H9 (cell line): ENCODE results near the gene P2RY8. TPM values are rescaled to one million over a fixed set of nuclear protein-coding genes. Genes with fewer than 3 reads are reported as not detected.
A peak's percentile ranks its signal among the peaks of the same experiment; 100 is the strongest.

Experiments
- DNase-seq: peaks from one replicate; pipeline ENCODE4 v3.0.0-alpha.2; 2017
- H2AFZ ChIP-seq: one replicate; pipeline ENCODE4 v1.6.1; 2013; ENCODE audit warnings: mild to moderate bottlenecking, low read length, control low read depth, moderate library complexity
- H2AK5ac ChIP-seq: 2 replicates; pipeline ENCODE4 v1.6.1; 2013; ENCODE audit warnings: low read length, control low read depth, mixed read lengths; ENCODE audit not compliant: insufficient read length
- H2BK120ac ChIP-seq: one replicate; pipeline ENCODE4 v1.6.1; 2013; ENCODE audit warnings: low read depth, mild to moderate bottlenecking, low read length, control low read depth, inconsistent platforms; ENCODE audit not compliant: poor library complexity, severe bottlenecking
- H2BK12ac ChIP-seq: 2 replicates; pipeline ENCODE4 v1.6.1; 2013; ENCODE audit warnings: low read length, control low read depth, mixed read lengths, low read depth; ENCODE audit not compliant: insufficient read length
- H2BK15ac ChIP-seq: 2 replicates; pipeline ENCODE4 v1.6.1; 2013; ENCODE audit warnings: low read depth, low read length, control low read depth
- H2BK20ac ChIP-seq: one replicate; pipeline ENCODE4 v1.6.1; 2013; ENCODE audit warnings: low read depth, mild to moderate bottlenecking, low read length, control low read depth, inconsistent platforms; ENCODE audit not compliant: poor library complexity, severe bottlenecking
- H2BK5ac ChIP-seq: 2 replicates; pipeline ENCODE4 v1.6.1; 2013; ENCODE audit warnings: low read length, control low read depth, mixed read lengths; ENCODE audit not compliant: insufficient read length
- H3K14ac ChIP-seq: 2 replicates; pipeline ENCODE4 v1.6.1; 2013; ENCODE audit warnings: low read length, control low read depth; ENCODE audit not compliant: insufficient read depth
- H3K18ac ChIP-seq: 2 replicates; pipeline ENCODE4 v1.6.1; 2013; ENCODE audit warnings: low read depth, mild to moderate bottlenecking, mixed read lengths, low read length, control low read depth; ENCODE audit not compliant: insufficient read length
- H3K23ac ChIP-seq: 2 replicates; pipeline ENCODE4 v1.6.1; 2013; ENCODE audit warnings: low read length, control low read depth, mixed read lengths, low read depth; ENCODE audit not compliant: insufficient read length
- H3K23me2 ChIP-seq: 2 replicates; pipeline ENCODE4 v1.6.1; 2013; ENCODE audit warnings: low read depth, mild to moderate bottlenecking, mixed read lengths, low read length, control low read depth; ENCODE audit not compliant: insufficient read length, poor library complexity, severe bottlenecking
- H3K27ac ChIP-seq: 2 replicates; pipeline ENCODE4 v1.5.1; 2013; ENCODE audit warnings: low read length, control low read depth, mixed read lengths, low read depth; ENCODE audit not compliant: insufficient read length
- H3K27me3 ChIP-seq: 2 replicates; pipeline ENCODE4 v1.6.1; 2013; ENCODE audit warnings: low read length, control low read depth, inconsistent platforms; ENCODE audit not compliant: insufficient read depth
- H3K4ac ChIP-seq: 2 replicates; pipeline ENCODE4 v1.6.1; 2013; ENCODE audit warnings: low read depth, mild to moderate bottlenecking, control low read depth, inconsistent platforms, low read length, moderate library complexity
- H3K4me1 ChIP-seq: 2 replicates; pipeline ENCODE4 v1.6.1; 2013; ENCODE audit warnings: low read length, control low read depth, inconsistent platforms; ENCODE audit not compliant: insufficient read depth
- H3K4me2 ChIP-seq: 2 replicates; pipeline ENCODE4 v1.6.1; 2013; ENCODE audit warnings: low read length, control low read depth, mixed read lengths; ENCODE audit not compliant: insufficient read length, insufficient read depth
- H3K56ac ChIP-seq: 2 replicates; pipeline ENCODE4 v1.6.1; 2013; ENCODE audit warnings: low read depth, mild to moderate bottlenecking, mixed read lengths, low read length, control low read depth; ENCODE audit not compliant: insufficient read length
- H3K79me1 ChIP-seq: 2 replicates; pipeline ENCODE4 v1.6.1; 2013; ENCODE audit warnings: low read depth, mild to moderate bottlenecking, moderate library complexity, low read length, control low read depth, inconsistent platforms; ENCODE audit not compliant: insufficient read depth, poor library complexity, severe bottlenecking
- H3K79me2 ChIP-seq: 2 replicates; pipeline ENCODE4 v1.6.1; 2013; ENCODE audit warnings: low read length, control low read depth, inconsistent platforms; ENCODE audit not compliant: insufficient read depth
- H3K9ac ChIP-seq: 2 replicates; pipeline ENCODE4 v1.6.1; 2013; ENCODE audit warnings: low read length, control low read depth, mixed read lengths; ENCODE audit not compliant: insufficient read length; ENCODE audit errors: extremely low read depth
- H3K9me3 ChIP-seq: one replicate; pipeline ENCODE4 v1.6.1; 2013; ENCODE audit warnings: low read depth, low read length, inconsistent platforms; ENCODE audit not compliant: control insufficient read depth
- H3T11ph ChIP-seq: one replicate; pipeline ENCODE4 v1.6.1; 2013; ENCODE audit warnings: mild to moderate bottlenecking, low read length, control low read depth, inconsistent platforms
- H4K20me1 ChIP-seq: one replicate; pipeline ENCODE4 v1.6.1; 2013; ENCODE audit not compliant: control insufficient read depth, insufficient read length, insufficient read depth
- H4K5ac ChIP-seq: 2 replicates; pipeline ENCODE4 v1.6.1; 2013; ENCODE audit warnings: low read depth, mild to moderate bottlenecking, mixed read lengths, low read length, control low read depth; ENCODE audit not compliant: insufficient read length
- H4K8ac ChIP-seq: replicated peaks from 2 replicates; pipeline ENCODE4 v1.6.1; 2013; ENCODE audit warnings: low read length, control low read depth, mixed read lengths, low read depth; ENCODE audit not compliant: insufficient read length
- H4K91ac ChIP-seq: 2 replicates; pipeline ENCODE4 v1.6.1; 2013; ENCODE audit warnings: low read depth, mild to moderate bottlenecking, moderate library complexity, mixed read lengths, low read length, control low read depth; ENCODE audit not compliant: insufficient read length
- H3K27ac Mint-ChIP-seq, 3 experiments: 2 replicates in 2 of 3; 3 replicates in 1 of 3; pipeline ENCODE4 v1.8.0; 2020 to 2021; ENCODE audit warnings: mixed read lengths in 3 of 3, mild to moderate bottlenecking in 1 of 3, moderate library complexity in 1 of 3
- H3K27me3 Mint-ChIP-seq: 2 replicates; pipeline ENCODE4 v1.8.0; 2021; ENCODE audit warnings: low read depth, mild to moderate bottlenecking, moderate library complexity, mixed read lengths
- H3K36me3 Mint-ChIP-seq, 3 experiments: 2 replicates in 2 of 3; 3 replicates in 1 of 3; pipeline ENCODE4 v1.8.0; 2020 to 2021; ENCODE audit warnings: low read depth in 3 of 3, mixed read lengths in 3 of 3; ENCODE audit not compliant: insufficient read depth in 1 of 3
- H3K4me1 Mint-ChIP-seq, 2 experiments: 2 replicates each; pipeline ENCODE4 v1.8.0; 2020; ENCODE audit warnings: mixed read lengths in 2 of 2
- H3K4me3 Mint-ChIP-seq, 2 experiments: 2 replicates in 1 of 2; 3 replicates in 1 of 2; pipeline ENCODE4 v1.8.0; 2020 to 2021; ENCODE audit warnings: mild to moderate bottlenecking in 2 of 2, mixed read lengths in 2 of 2, moderate library complexity in 1 of 2
- H3K9me3 Mint-ChIP-seq, 2 experiments: 2 replicates in 1 of 2; 3 replicates in 1 of 2; pipeline ENCODE4 v1.8.0; 2020; ENCODE audit warnings: mild to moderate bottlenecking in 2 of 2, mixed read lengths in 2 of 2, moderate library complexity in 1 of 2
- WGBS: extraction: QIAGEN DNeasy Blood & Tissue Kit; methylation state at CpG from one replicate; pipeline ENCODE4 v1.1.7; 2013; ENCODE audit warnings: missing lambda C conversion rate, low lambda C conversion rate, mixed read lengths; ENCODE audit not compliant: insufficient read length; ENCODE audit errors: extremely low coverage; 5-methylcytosine and 5-hydroxymethylcytosine counted together
- total RNA-seq: library from RNA; stranded (reverse); gene quantifications from 2 replicates; pipeline ENCODE4 v1.2.1, GENCODE V29; 2021
- TF ChIP-seq, protein P1 (sequence below): fragments of 200-600 bp; sonication (generic); conservative IDR thresholded peaks from 3 replicates; pipeline ENCODE4 v1.8.0; 2021; ENCODE audit warnings: antibody characterized with exemption, mild to moderate bottlenecking

Gene P2RY8
- total RNA-seq, 1 experiment from 2014 or later: not detected

DNA sequence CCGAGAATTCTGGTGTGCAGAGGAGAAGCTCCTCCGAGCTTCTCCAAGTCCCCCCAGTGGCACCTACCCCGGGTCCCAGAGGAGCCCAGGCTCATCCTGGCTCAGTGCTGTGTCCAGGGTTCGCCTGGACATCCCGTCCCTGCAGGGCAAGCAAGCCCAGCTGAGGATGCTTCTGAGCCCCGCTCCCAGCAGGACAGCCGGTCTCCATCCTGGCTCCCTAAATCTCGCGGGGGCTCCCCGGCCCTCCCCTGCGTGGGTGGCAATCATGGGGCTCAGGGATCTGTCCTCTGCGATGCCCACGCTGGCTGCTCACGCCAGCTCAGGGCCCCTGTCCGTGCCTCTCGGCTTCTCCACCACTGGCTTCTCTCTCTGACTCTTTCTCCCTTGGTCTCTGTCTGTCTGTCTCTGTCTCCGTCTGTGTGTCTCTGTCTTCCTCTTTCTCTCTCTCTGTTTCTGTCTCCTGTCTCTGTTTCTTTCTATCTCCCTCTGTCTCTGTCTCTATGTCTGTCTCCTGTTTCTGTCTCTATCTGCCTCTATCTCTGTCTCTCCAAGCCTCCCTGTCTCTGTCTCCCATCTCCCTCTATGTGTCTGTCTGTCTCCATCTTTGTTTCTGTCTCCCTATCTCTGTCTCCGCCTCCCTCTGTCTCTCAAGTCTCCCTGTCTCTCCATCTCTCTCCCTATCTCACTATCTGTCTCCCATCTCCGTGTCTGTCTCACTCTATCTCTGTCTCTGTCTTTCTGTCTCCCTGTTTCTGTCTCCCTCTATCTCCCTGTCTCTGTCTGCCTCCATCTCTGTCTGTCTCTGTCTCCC, 117.2 kb downstream of the P2RY8 start:
- Mint-ChIP-seq H3K27ac (peak overlapping the region; percentile 0 to 68 (median 52); a peak in 4 of 7 replicates), H3K36me3 (peaks cover 49 to 54% (median 50%) of the 10 kb centered on the region in 3 experiments), H3K27me3 (peaks cover 5% of the 10 kb centered on the region), H3K9me3 (peaks cover 29 to 34% of the 10 kb centered on the region in 2 experiments), H3K4me3 (no peak overlapping the region; a peak in 1 of 5 replicates), H3K4me1 (peaks cover 9 to 12% of the 10 kb centered on the region in 2 experiments)
- Histone ChIP-seq H3K79me2 (no peaks in the 10 kb centered on the region), H3K14ac (no peak overlapping the region; the same call in 1 of the 2 replicates), H3K27ac (no peak overlapping the region), H2BK5ac (no peak overlapping the region), H2AK5ac (no peak overlapping the region), H4K8ac (no peak overlapping the region), H4K20me1 (no peaks in the 10 kb centered on the region), H2BK120ac (no peak overlapping the region), H2AFZ (no peak overlapping the region), H3K4me1 (no peaks in the 10 kb centered on the region), H3K56ac (no peak overlapping the region), H2BK15ac (no peak overlapping the region), H3K18ac (no peak overlapping the region), H3K27me3 (no peaks in the 10 kb centered on the region), H3K4ac (no peak overlapping the region), H3K23me2 (no peaks in the 10 kb centered on the region), H3T11ph (no peak overlapping the region), H3K79me1 (no peaks in the 10 kb centered on the region), H4K91ac (no peak overlapping the region), H3K9ac (no peak overlapping the region), H3K9me3 (peaks cover 26% of the 10 kb centered on the region), H4K5ac (no peak overlapping the region), H3K23ac (no peak overlapping the region), H3K4me2 (no peak overlapping the region), H2BK20ac (no peak overlapping the region), H2BK12ac (no peak overlapping the region)
- TF ChIP-seq, protein P1, sequence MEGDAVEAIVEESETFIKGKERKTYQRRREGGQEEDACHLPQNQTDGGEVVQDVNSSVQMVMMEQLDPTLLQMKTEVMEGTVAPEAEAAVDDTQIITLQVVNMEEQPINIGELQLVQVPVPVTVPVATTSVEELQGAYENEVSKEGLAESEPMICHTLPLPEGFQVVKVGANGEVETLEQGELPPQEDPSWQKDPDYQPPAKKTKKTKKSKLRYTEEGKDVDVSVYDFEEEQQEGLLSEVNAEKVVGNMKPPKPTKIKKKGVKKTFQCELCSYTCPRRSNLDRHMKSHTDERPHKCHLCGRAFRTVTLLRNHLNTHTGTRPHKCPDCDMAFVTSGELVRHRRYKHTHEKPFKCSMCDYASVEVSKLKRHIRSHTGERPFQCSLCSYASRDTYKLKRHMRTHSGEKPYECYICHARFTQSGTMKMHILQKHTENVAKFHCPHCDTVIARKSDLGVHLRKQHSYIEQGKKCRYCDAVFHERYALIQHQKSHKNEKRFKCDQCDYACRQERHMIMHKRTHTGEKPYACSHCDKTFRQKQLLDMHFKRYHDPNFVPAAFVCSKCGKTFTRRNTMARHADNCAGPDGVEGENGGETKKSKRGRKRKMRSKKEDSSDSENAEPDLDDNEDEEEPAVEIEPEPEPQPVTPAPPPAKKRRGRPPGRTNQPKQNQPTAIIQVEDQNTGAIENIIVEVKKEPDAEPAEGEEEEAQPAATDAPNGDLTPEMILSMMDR: no peak
- no CpG with 5 or more reads among the region's 19 CpGs for WGBS
- no peak for DNase-seq
